Fibroblast of lung (primary cell): ENCODE measurements around the gene ATXN1.

Experiments used
- CTCF ChIP-seq, 2 donors: IDR thresholded peaks in 1 of 2; conservative IDR thresholded peaks in 1 of 2; 1 replicate in 1 of 2; 2 replicates in 1 of 2; pipeline ENCODE4 v1.5.1; 2011 to 2012; ENCODE audit warnings: low read length in 2 of 2, control low read depth in 1 of 2, inconsistent platforms in 1 of 2, low read depth in 1 of 2, mild to moderate bottlenecking in 1 of 2
- EZH2 ChIP-seq: IDR thresholded peaks from 2 replicates; pipeline ENCODE4 v1.5.1; 2012; ENCODE audit warnings: low read length, control low read depth, mild to moderate bottlenecking; ENCODE audit errors: missing control alignments

GRCh38 chr6:16418151-16418550 is 343.1 kb downstream of the ATXN1 start:
- TF ChIP-seq CTCF (conservative IDR thresholded peaks at IDR 0.05 in 1 of 2, IDR thresholded peaks at IDR 0.05 in 1 of 2; ENCODE audit: low read depth in 1 of 2, low read length in 2 of 2) (no peak), EZH2 (no peak)
